Endothelial cell of umbilical vein (primary cell): ENCODE results near the gene BLVRA. TPM values are rescaled to one million over a fixed set of nuclear protein-coding genes. Genes with fewer than 3 reads are reported as not detected.

ENCODE experiments used
- BruUV-seq: library from RNA; stranded (reverse); fragments of 400-500 nt; replicated peaks from 2 replicates; lab custom pipeline; 2021; lab: Mats Ljungman, UMichigan
- CTCF ChIA-PET: fragments of 300-600, 350-600 bp; sonication (Branson Sonifier 250); formaldehyde crosslinking; loops from one replicate; lab custom pipeline; 2021; ENCODE audit warnings: antibody characterized with exemption, inconsistent platforms; lab: Charles Lee
- POLR2A ChIA-PET: fragments of 300-600, 350-600 bp; sonication (Branson Sonifier 250); formaldehyde crosslinking; loops from one replicate; lab custom pipeline; 2021; ENCODE audit warnings: antibody characterized with exemption, inconsistent platforms; lab: Charles Lee
- DNase-seq: peaks from one replicate; pipeline ENCODE4 v3.0.0-alpha.2; 2011; ENCODE audit warnings: low read depth, low spot score
- FAIRE-seq: peaks from 2 replicates; lab custom pipeline; 2011; peaks lifted over from hg19 to GRCh38; lab: Jason Lieb, UNC
- H2AFZ ChIP-seq: 2 replicates; pipeline ENCODE4 v1.6.0; 2012; ENCODE audit warnings: low read depth, low read length, control low read depth, inconsistent platforms
- H3K27ac ChIP-seq: 2 replicates; pipeline ENCODE4 v1.5.1; 2011; ENCODE audit warnings: low read depth, mild to moderate bottlenecking, control low read depth, low read length, moderate library complexity; ENCODE audit not compliant: insufficient read depth
- H3K27me3 ChIP-seq, 2 experiments: 2 replicates each; pipeline versions ENCODE4 v1.6.0 to v1.6.1; 2011; ENCODE audit warnings: low read length in 2 of 2, mixed read lengths in 1 of 2; ENCODE audit not compliant: control insufficient read depth in 2 of 2, insufficient read depth in 2 of 2
- H3K36me3 ChIP-seq, 2 experiments: 2 replicates in 1 of 2; 3 replicates in 1 of 2; pipeline ENCODE4 v1.5.1; 2011; ENCODE audit warnings: low read length in 2 of 2, mild to moderate bottlenecking in 1 of 2, moderate library complexity in 1 of 2; ENCODE audit not compliant: control insufficient read depth in 2 of 2, insufficient read depth in 2 of 2; ENCODE audit errors: extremely low read depth in 1 of 2
- H3K4me1 ChIP-seq: 3 replicates; pipeline ENCODE4 v1.5.1; 2011; ENCODE audit warnings: mild to moderate bottlenecking, low read length; ENCODE audit not compliant: control insufficient read depth, insufficient read depth; ENCODE audit errors: extremely low read depth
- H3K4me2 ChIP-seq: 2 replicates; pipeline ENCODE4 v1.6.1; 2011; ENCODE audit warnings: low read length, control low read depth, mixed read lengths; ENCODE audit not compliant: insufficient read depth
- H3K4me3 ChIP-seq, 3 experiments: fragments of 200-600 bp in 1 of 3; sonication (generic), shearing (Covaris generic) in 1 of 3; replicated peaks in 1 of 3; 2 replicates each; pipeline ENCODE4 v1.5.1; 2011 to 2016; ENCODE audit warnings: control low read depth in 3 of 3, low read length in 3 of 3, mild to moderate bottlenecking in 2 of 3, inconsistent platforms in 1 of 3, low read depth in 1 of 3, moderate library complexity in 1 of 3; ENCODE audit not compliant: insufficient read depth in 1 of 3
- H3K79me2 ChIP-seq: 2 replicates; pipeline ENCODE4 v1.6.0; 2012; ENCODE audit warnings: low read length, inconsistent platforms; ENCODE audit not compliant: control insufficient read depth, insufficient read depth
- H3K9ac ChIP-seq: replicated peaks from 2 replicates; pipeline ENCODE3; 2011; ENCODE audit warnings: low read length, control low read depth; ENCODE audit not compliant: insufficient read depth; ENCODE audit errors: extremely low read depth
- H3K9me1 ChIP-seq: replicated peaks from 3 replicates; pipeline ENCODE4 v1.6.0; 2011; ENCODE audit warnings: mild to moderate bottlenecking, low read length; ENCODE audit not compliant: control insufficient read depth, insufficient read depth; ENCODE audit errors: extremely low read depth
- H3K9me3 ChIP-seq: replicated peaks from 2 replicates; pipeline ENCODE4 v1.5.1; 2012; ENCODE audit warnings: low read length, inconsistent platforms; ENCODE audit not compliant: control insufficient read depth, insufficient read depth
- H4K20me1 ChIP-seq: replicated peaks from 2 replicates; pipeline ENCODE3; 2011; ENCODE audit warnings: mild to moderate bottlenecking, low read length; ENCODE audit not compliant: control insufficient read depth, insufficient read depth; ENCODE audit errors: extremely low read depth
- EZH2 ChIP-seq: IDR thresholded peaks from 2 replicates; pipeline ENCODE4 v1.6.1; 2012; ENCODE audit warnings: borderline replicate concordance, low read depth, mild to moderate bottlenecking, moderate library complexity, low read length, inconsistent platforms; ENCODE audit not compliant: severe bottlenecking
- FOS ChIP-seq: IDR thresholded peaks from 2 replicates; pipeline ENCODE4 v1.6.1; 2011; ENCODE audit warnings: mild to moderate bottlenecking, low read length, moderate library complexity, borderline replicate concordance; ENCODE audit not compliant: insufficient read depth
- GATA2 ChIP-seq: IDR thresholded peaks from 2 replicates; pipeline ENCODE4 v1.7.0; 2011; ENCODE audit warnings: low read depth, mild to moderate bottlenecking, moderate library complexity, mixed read lengths, low read length; ENCODE audit not compliant: insufficient read length, insufficient read depth
- JUN ChIP-seq: IDR thresholded peaks from 2 replicates; pipeline ENCODE4 v1.6.1; 2011; ENCODE audit warnings: borderline replicate concordance, low read depth; ENCODE audit not compliant: insufficient read length, insufficient read depth
- MAX ChIP-seq: IDR thresholded peaks from 2 replicates; pipeline ENCODE4 v1.6.1; 2011; ENCODE audit not compliant: insufficient read depth, insufficient read length
- MYC ChIP-seq: IDR thresholded peaks from one replicate; pipeline ENCODE4 v1.6.1; 2011; ENCODE audit warnings: mild to moderate bottlenecking, low read depth, low read length
- POLR2A ChIP-seq: IDR thresholded peaks from 2 replicates; pipeline ENCODE4 v1.6.1; 2012; ENCODE audit warnings: low read depth, mild to moderate bottlenecking, control low read depth, low read length
- POLR2AphosphoS5 ChIP-seq: IDR thresholded peaks from 2 replicates; pipeline ENCODE4 v1.6.1; 2012; ENCODE audit warnings: low read depth, mild to moderate bottlenecking, control low read depth, low read length, moderate library complexity; ENCODE audit not compliant: insufficient read depth
- dilution Hi-C: fragments of 300-500 bp; cut with MboI; formaldehyde crosslinking; loops from one replicate; pipeline ENCODE4 v1.15.0; 2019; ENCODE audit warnings: low sequenced_read_pairs; ENCODE audit not compliant: extremely low pct_ligation_motif_present
- intact Hi-C: fragments of 100-400 bp; cut with micrococcal nuclease; formaldehyde crosslinking; loops from one replicate; pipeline ENCODE4 v1.10.0; 2022
- polyA plus RNA-seq, 4 experiments: library from polyadenylated mRNA; depleted of rRNA in 3 of 4; stranded (reverse) in 3 of 4; unstranded in 1 of 4; fragments of >200 nt; gene quantifications; 2 replicates each; pipeline versions ENCODE4 v1.2.1 to v1.2.3, GENCODE V29; 2011 to 2012; ENCODE audit warnings: missing spikeins in 1 of 4
- total RNA-seq: library from RNA; stranded (reverse); gene quantifications from 2 replicates; pipeline ENCODE4 v1.2.3, GENCODE V29; 2021
- TF ChIP-seq, protein P1 (sequence below), 2 donors: IDR thresholded peaks; 1 replicate in 1 of 2; 2 replicates in 1 of 2; pipeline ENCODE4 v1.5.1; 2011; ENCODE audit warnings: low read length in 2 of 2, mild to moderate bottlenecking in 2 of 2, moderate library complexity in 2 of 2, control low read depth in 1 of 2, inconsistent platforms in 1 of 2, low read depth in 1 of 2; ENCODE audit not compliant: insufficient read depth in 1 of 2; ENCODE audit errors: extremely low read depth in 1 of 2

BLVRA gene
- total and polyA plus RNA-seq, 2 donors (not counting 3 experiments of a cell fraction or from before 2014, with no cell fraction given), result 24.0 to 34.5 TPM

GRCh38 chr7:43747328-43748105, 11.0 kb upstream of the BLVRA start:
- Histone ChIP-seq H3K79me2 (no peaks in the 10 kb centered on the region), H3K4me1 (no peaks in the 10 kb centered on the region), H4K20me1 (no peaks in the 10 kb centered on the region), H3K27ac (no peak overlapping the region), H3K9me3 (no peaks in the 10 kb centered on the region), H2AFZ (no peak overlapping the region), H3K9ac (no peak overlapping the region), H3K9me1 (no peaks in the 10 kb centered on the region), H3K4me3 (no peak overlapping the region), H3K4me2 (no peak overlapping the region), H3K27me3 (peaks cover 2 to 8% of the 10 kb centered on the region in 2 experiments), H3K36me3 (no peaks in the 10 kb centered on the region)
- FAIRE-seq (no peak), DNase-seq (no peak)
- ChIA-PET CTCF (interaction anchor here (1.2 kb wide), 1 partner anchor 16 kb away, joined by 3 read pairs; no protein-coding TSS in a partner anchor), POLR2A (no interaction called here)
- TF ChIP-seq JUN (no peak), POLR2A (no peak), MYC (no peak), POLR2AphosphoS5 (no peak), EZH2 (no peak), GATA2 (no peak), FOS (no peak), MAX (no peak)
- TF ChIP-seq, protein P1, sequence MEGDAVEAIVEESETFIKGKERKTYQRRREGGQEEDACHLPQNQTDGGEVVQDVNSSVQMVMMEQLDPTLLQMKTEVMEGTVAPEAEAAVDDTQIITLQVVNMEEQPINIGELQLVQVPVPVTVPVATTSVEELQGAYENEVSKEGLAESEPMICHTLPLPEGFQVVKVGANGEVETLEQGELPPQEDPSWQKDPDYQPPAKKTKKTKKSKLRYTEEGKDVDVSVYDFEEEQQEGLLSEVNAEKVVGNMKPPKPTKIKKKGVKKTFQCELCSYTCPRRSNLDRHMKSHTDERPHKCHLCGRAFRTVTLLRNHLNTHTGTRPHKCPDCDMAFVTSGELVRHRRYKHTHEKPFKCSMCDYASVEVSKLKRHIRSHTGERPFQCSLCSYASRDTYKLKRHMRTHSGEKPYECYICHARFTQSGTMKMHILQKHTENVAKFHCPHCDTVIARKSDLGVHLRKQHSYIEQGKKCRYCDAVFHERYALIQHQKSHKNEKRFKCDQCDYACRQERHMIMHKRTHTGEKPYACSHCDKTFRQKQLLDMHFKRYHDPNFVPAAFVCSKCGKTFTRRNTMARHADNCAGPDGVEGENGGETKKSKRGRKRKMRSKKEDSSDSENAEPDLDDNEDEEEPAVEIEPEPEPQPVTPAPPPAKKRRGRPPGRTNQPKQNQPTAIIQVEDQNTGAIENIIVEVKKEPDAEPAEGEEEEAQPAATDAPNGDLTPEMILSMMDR (IDR thresholded peaks at IDR 0.05; ENCODE audit: extremely low read depth in 1 of 2, insufficient read depth in 1 of 2, low read depth in 1 of 2, low read length in 2 of 2), result no peak
- intact Hi-C loops (no loop called here), dilution Hi-C loops (no loop called here)
- no TSS peak for BruUV-seq
